GM18526 (cell line): ENCODE measurements around the gene AKR1B1.

ENCODE experiments used
- POLR2A ChIP-seq: IDR thresholded peaks from 3 replicates; pipeline ENCODE4 v1.6.1; 2011; ENCODE audit not compliant: insufficient read length; ENCODE audit errors: extremely low read depth

AKR1B1 gene

DNA sequence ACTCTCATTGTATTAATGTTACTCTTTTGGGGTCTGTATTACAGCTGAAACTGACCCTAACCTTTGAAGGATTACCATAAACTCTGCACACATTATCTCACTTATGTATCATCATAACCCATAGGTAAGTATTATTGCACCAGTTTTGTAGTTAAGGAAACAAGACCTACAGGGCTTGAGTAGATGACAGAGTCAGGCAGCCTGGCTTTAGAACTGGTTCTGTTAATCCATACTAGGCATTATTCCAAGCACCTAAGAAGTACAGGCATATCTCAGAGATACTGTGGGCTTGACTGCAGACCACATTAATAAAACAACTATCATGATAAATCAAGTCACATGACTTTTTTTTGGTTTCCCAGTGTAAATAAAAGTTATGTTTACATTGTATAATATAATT, 17.1 kb upstream of the AKR1B1 start:
- TF ChIP-seq POLR2A, result no peak

DNA sequence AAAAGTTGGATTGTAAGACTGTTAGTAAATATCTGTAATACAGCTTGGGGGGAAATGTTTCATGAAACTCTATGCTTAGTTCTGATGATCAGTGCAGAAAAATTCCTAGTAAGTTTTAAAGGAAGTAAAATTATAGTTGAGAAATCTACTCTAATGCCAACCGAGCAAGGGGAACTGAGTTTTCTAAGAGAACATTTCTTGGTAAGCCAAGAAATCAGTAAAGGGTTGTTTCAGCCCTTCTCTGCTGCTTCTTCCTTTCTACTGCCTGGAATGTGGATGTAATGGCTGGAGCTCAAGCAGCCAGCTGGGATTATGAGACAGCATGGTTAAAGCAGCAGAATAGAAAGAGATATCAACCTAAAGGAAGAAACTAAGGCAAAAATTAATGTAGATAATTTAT, 15.9 kb upstream of the AKR1B1 start:
- no peak for TF ChIP-seq POLR2A

DNA sequence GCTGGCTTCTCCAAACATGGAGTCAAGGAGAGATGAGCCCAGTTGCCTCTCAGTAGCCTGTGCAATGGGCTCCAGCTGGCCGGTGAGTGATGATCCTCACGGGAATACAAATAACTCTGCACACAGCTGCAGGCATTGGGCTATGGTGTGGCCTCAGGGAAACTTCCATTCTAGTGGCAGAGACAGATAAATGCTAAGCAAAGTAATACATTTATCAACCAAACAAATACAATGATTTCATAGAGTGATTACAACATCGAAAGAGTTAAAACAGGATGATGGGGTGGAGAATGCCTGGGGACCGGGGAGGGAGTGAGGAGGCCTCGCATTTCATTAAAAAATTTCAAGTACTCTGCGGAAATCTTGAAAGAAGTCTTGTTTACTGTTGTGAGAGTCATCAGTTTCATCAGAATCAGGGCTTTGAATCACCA, 15.0 kb upstream of the AKR1B1 start:
- TF ChIP-seq POLR2A, result no peak

DNA sequence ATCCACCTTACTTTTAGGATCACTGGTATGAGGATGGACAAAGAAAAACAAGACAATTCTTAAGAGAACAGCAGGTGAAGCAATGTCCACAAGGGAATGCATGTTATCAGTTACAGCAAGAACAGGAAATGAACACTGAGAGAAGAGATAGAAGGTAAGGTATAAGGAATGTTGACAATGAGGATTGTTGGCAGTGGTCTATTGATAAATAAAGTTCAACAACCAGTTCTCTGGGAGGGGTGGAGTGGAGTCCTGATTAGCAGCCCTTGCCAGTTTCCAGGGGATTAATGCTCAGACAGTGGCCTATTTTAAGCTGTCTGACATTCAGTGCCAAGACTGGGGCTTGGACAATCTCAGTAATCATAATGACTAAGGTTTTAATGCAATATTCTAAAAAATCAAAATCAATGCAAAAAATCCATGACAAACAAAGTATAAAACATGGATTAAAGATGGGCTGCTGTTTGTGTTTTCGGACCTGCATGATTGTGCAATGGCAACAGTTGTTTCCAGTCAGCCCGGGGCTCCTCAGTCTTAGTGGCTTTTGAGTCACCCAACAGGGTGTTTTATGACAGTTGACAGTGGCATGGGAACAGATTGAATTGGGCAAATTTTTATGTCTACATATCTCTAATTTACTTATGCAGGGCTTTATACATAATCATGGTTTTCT, 13.8 kb upstream of the AKR1B1 start:
- TF ChIP-seq POLR2A, result no peak

DNA sequence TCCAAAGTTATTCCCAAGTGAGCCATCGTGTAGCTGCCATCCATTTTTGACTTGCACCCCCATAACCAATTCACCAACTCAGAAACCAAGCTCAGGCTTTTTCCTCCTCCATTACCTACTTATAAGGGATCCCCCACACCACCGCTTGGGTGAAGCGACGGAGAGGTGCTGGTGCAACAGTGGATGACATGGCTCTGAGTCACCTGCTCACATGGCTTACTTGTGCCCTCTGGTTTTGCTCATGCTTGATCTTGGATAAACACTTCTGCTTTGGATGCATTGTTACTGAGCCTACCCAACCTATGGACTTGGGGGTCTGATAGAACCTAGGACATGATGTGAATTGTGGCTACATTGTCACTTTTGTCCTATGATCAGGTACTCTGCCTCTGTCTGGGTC, 12.0 kb upstream of the AKR1B1 start:
- TF ChIP-seq POLR2A, result no peak

DNA sequence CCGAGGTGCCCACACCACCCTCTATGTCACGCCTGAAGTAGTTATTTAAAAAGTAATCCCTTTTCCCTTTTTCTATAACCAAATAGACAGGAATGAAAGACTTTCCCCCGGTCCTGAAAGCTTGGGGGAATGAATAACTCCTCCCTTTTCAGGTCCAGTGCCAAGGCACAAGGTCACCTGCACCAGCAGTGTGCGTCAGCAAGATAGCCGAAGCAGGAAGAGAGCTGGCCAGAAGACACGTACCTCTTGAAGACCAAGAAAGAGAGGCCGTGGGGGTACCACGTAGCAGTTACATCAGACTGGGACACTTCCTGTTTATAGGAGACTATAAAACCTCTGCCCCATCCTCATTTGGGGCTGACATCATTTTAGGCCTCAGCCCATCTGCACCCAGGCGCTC, 10.7 kb upstream of the AKR1B1 start:
- no peak for TF ChIP-seq POLR2A

DNA sequence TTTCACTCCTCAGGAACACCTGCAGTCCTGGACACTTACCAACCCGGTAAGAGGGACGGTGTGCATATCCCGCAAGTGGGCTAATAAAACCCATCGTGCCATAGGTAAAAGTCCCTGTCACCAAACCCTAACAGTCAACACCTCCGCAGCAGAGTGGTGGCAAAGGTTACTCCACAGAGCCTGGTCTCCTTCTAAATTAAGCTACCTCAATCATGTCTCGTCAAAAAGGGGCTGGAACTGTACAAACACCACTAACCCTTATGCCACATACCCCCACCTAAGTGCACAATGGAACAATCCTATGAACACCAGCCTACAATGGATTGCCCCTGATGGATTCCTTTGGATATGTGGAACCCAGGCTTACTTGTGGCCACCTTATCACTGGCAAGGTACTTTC, 9.6 kb upstream of the AKR1B1 start:
- no peak for TF ChIP-seq POLR2A

DNA sequence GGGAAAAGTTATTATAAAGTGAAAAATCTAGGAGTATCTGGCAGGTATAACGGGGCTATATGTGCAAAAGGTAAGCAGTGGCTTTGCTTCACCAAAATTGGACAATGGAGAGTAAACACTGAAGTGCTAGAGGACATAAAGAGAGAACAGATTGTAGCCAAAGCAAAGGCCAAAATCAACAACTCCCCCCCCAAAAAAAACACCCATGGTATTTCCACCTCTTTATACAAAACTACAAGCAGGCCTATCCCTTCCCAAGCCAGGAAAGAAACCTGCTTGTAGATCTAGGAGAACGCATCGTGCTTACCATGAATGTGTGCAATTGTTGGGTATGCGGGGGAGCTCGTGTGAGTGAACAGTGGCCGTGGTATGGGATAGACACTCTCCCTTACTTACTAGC, 9.2 kb upstream of the AKR1B1 start:
- no peak for TF ChIP-seq POLR2A

DNA sequence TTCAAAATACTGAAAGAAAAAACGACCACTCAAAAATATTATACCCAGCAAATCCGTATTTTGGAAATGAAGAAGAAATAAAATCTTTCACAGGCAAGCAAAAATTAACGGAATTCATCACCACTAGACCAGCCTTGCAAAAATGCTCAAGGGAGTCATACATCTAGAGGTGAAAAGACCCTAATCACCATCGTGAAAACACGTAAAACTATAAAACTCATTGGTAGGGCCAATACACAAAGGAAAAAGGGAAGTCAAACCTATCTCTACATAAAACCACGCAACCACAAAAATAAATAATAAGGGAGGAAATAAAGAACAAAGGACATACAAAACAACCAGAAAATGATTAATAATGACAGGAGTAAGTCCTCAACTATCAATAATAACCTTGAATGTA, 6.6 kb upstream of the AKR1B1 start:
- no peak for TF ChIP-seq POLR2A

DNA sequence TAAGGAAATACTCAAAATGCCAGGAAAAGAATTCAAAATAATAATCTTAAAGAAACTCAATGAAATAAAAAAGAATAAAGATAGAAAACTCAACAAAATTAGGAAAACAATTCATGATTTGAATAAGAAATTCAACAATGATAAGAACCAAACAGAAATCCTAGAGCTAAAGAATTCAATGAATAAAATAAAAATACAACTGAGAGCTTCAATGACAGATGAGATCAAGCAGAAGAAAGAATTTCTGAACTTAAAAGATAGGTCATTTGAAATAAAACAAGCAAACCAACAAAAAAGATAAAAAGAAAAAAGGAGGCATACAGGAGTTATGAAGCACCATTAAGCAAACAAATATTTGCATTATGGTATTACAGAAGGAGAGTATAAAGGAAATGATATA, 5.6 kb upstream of the AKR1B1 start:
- TF ChIP-seq POLR2A, result no peak

DNA sequence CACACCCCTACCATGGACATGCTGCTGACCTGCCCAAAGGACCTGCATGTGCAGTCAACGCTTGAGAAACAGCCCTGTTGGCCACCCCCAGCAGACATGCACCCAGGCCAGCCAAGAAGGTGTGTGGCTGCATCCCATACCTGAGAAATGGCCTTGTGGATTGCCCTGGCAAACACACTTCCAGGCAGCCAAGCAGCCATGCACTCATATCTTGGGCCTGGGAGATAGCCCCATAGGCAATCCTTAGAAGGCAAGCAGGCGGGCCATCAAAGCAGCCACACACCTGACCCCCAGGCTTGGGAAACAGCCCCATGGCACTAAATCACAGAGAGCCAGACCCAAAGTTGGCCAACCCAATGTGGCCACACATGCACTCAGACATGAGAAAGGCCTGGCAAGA, 4.9 kb upstream of the AKR1B1 start:
- TF ChIP-seq POLR2A, result no peak

DNA sequence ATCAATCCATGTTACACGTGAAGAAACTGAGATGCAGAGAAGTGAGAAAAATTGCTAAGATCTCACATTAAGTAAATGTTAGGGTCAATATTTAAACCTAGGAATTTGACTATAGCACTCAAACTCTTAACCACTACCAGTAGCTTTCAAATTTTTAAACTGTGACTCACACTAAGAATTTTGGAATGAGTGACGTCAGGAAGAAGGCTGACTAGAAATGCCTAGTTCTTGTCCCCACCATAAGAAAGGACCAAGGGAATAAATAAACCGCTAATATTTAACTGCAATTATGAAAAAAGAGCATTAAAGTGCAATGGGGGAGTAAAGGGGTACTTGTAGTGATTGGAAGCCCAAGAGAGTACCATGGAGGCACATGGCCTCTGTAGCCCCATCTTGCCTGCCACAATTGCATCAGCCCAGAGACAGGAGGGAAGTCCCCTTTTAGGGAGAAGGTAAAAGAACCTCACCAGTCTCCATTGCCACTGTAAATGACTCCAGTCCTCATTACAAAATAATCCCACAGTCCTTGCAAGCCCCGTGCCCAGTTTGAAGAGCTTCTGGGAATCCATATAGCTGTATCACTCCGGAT, 3.5 kb upstream of the AKR1B1 start:
- TF ChIP-seq POLR2A, result no peak

DNA sequence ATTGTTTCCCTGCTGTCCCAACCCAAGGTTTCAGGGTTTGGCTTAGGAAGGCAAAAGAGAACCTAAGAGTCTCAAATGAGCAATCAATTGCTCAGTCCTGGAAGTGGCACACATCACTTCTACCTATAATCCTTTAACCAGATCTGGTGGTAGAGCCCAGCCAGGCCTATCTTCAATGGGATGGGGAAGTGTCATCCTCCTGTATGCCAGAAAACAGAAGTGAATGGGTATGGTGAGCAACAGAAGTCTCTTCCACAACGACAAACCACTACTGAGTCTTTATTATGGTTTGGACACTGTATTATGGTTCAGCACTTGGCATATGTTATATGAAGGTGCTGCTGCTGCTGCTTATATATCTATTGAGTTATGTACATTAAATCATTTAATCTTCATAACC, 3.0 kb upstream of the AKR1B1 start:
- TF ChIP-seq POLR2A, result no peak

DNA sequence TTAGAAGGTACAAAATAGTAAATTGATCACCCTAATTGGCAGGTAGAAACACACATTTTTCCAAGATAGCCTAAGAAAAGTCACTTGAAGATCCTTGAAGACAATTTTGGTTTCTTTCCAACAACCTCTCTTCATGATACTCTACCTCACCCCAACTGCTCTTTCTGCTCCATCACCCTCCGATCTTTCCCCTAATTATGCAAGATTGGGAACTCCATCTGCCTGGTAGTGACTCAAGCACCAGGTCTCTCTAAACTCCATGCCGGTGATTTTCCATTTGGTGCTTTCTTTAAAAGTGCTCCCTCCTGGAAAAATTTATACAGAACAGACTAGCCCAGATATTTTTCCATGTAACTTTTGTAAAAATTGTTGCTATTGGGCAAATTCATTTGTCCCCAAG, 1.1 kb upstream of the AKR1B1 start:
- TF ChIP-seq POLR2A, result no peak

DNA sequence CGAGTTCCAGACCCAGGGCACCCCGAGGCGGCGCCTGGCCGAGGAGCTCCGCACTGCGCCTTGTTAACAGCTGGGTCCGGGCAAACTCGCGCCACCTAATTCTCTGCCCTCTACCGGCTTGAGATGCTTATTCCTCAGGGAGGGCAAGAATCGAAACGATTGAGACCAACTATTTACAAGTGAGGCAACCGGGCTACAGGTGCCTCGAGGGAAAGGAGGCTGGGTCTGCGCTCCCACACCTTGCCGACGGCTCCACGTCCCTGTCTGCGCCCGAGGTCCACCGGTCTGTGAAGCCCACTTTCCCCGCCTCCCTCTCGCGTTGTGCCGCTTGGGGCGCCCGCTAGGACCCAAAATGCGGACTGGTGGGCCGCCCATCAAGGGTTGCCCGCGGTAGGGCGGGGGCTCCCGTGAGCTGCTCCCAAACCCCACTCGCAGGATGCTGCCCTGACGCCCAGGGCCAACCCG, 527 bp downstream of the AKR1B1 start:
- no peak for TF ChIP-seq POLR2A

DNA sequence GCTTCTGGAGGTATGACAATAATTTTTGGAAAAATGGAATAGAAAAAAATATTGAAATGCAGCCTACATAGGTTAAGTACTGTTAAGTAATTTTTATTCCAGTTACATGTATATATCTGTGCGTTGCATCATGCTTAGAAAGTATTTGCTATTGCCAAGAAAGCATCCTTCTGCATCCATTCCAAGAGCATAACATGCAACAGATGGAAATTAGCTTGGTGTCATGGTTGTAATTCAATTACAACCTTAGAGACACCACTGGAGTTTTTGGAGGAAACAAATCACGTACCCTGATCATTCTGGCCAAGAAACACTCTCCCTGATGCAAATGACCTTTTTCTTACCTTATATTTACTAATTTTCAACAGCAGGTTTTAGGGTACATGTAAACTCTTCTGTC, 1.7 kb downstream of the AKR1B1 start:
- no peak for TF ChIP-seq POLR2A

DNA sequence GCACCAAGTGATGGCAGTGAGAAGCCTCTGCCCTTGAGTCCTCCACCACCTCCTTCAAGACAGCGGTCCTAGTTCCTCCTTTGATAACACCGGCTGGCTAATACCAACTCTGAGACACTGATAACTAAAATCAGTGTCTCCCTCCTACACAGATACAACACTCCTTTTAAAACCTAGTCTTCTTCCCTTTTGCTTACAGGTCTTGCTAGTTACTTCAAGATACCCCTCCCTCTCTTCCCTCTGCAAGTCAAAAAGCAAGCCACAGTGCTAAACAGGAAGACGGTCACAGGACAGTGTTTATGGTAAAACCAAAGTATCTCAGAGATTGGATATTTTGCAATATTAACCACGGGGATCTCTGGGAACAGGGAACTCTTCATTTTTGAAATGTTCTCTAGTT, 4.6 kb downstream of the AKR1B1 start:
- TF ChIP-seq POLR2A, result no peak
